ENCODE data around the gene NR2F6.

Gene NR2F6

GRCh38 chr19:17263712-17264640, 18.3 kb upstream of the NR2F6 start:
- no peak for DNase-seq

GRCh38 chr19:17262557-17262956, 16.8 kb upstream of the NR2F6 start:
- DNase-seq: no peak

GRCh38 chr19:17260842-17261325, 15.2 kb upstream of the NR2F6 start:
- peak; percentile 84 for DNase-seq

GRCh38 chr19:17259934-17260333, 14.2 kb upstream of the NR2F6 start:
- DNase-seq: no peak

- no peak for DNase-seq
These were observed 13.5 kb upstream of the NR2F6 start for GRCh38 chr19:17259118-17259780.

- no peak for DNase-seq
These were observed 10.4 kb upstream of the NR2F6 start for GRCh38 chr19:17256130-17256529.

- peak; percentile 44 for DNase-seq
These were observed 9.5 kb upstream of the NR2F6 start for GRCh38 chr19:17255150-17255621.

- DNase-seq: no peak
These were observed 8.9 kb upstream of the NR2F6 start for GRCh38 chr19:17254636-17255035.

- no peak for DNase-seq
These were observed 4.3 kb upstream of the NR2F6 start for GRCh38 chr19:17249887-17250548.

- peak; percentile 54 for DNase-seq
These were observed 2.5 kb upstream of the NR2F6 start for GRCh38 chr19:17248011-17248776.

GRCh38 chr19:17246681-17247425, 1.1 kb upstream of the NR2F6 start:
- no peak for DNase-seq

GRCh38 chr19:17244618-17245534, 843 bp downstream of the NR2F6 start:
- DNase-seq: no peak

GRCh38 chr19:17243830-17244617, 1.7 kb downstream of the NR2F6 start:
- DNase-seq: no peak

- DNase-seq: no peak
These were observed 2.4 kb downstream of the NR2F6 start for GRCh38 chr19:17243211-17243829.

GRCh38 chr19:17242431-17243208, 3.1 kb downstream of the NR2F6 start:
- DNase-seq: no peak

- DNase-seq: no peak
These were observed 4.8 kb downstream of the NR2F6 start for GRCh38 chr19:17240826-17241399.

- DNase-seq: no peak
These were observed 5.5 kb downstream of the NR2F6 start for GRCh38 chr19:17240062-17240752.

Measured in NCI-H2029 (cell line).